ENCODE measurements around the gene FARS2. TPM values are rescaled to one million over a fixed set of nuclear protein-coding genes. Genes with fewer than 3 reads are reported as not detected.

The FARS2 gene
- total and polyA plus RNA-seq, 2 donors (not counting 1 experiment from before 2014, with no cell fraction given) = 11.0 to 18.5 TPM

DNA sequence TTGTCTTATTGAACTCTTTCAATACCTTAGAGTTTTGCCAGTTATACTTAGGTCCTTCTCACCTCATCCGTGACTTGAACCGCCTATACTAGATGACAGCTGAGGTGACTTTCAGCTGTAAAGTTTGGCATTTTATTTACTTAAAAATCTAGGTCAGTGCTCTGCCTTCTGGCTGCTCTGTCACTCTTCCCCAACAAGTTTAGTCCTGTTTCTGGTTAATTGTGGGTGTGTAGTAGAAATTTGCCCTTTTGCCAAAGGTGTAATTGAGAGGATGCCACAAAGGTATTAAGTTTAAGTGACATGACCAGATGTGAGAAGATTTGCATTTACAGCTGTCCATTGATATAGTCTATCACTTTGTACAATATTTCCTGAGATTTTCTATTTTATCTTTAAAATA is 106.2 kb downstream of the FARS2 start:
- Histone ChIP-seq H3K4me2 (ENCODE audit: extremely low read depth, insufficient read depth, low read length) (no peak overlapping the region), H3K9me3 (ENCODE audit: control insufficient read depth, insufficient read depth, low read depth, low read length) (no peaks in the 10 kb centered on the region), H4K20me1 (ENCODE audit: control insufficient read depth, extremely low read depth, insufficient read depth, low read length) (no peaks in the 10 kb centered on the region), H3K36me3 (ENCODE audit: control insufficient read depth, insufficient read depth, low read length) (no peaks in the 10 kb centered on the region), H3K27ac (ENCODE audit: insufficient read depth, low read length) (no peak overlapping the region), H3K27me3 (ENCODE audit: control insufficient read depth, insufficient read depth, low read length) (no peaks in the 10 kb centered on the region), H3K79me2 (ENCODE audit: control insufficient read depth, insufficient read depth, low read length) (no peaks in the 10 kb centered on the region), H2AFZ (ENCODE audit: low read length) (no peak overlapping the region), H3K9ac (ENCODE audit: insufficient read depth, low read length) (no peak overlapping the region), H3K4me1 (ENCODE audit: control insufficient read depth, extremely low read depth, insufficient read depth, low read length) (no peaks in the 10 kb centered on the region), H3K4me3 (replicated peaks in 1 of 4; ENCODE audit: control extremely low read depth in 1 of 4, insufficient read depth in 1 of 4, low read depth in 3 of 4, low read length in 4 of 4) (no peak overlapping the region)
- no peak for TF ChIP-seq EZH2 (IDR thresholded peaks at IDR 0.05; ENCODE audit: low read length, missing control alignments)
- TF ChIP-seq CTCF (conservative IDR thresholded peaks at IDR 0.05 in 1 of 2, IDR thresholded peaks at IDR 0.05 in 1 of 2; ENCODE audit: low read depth in 1 of 2, low read length in 2 of 2) = no peak
- no peak for DNase-seq (ENCODE audit: low read depth in 2 of 2)

DNA sequence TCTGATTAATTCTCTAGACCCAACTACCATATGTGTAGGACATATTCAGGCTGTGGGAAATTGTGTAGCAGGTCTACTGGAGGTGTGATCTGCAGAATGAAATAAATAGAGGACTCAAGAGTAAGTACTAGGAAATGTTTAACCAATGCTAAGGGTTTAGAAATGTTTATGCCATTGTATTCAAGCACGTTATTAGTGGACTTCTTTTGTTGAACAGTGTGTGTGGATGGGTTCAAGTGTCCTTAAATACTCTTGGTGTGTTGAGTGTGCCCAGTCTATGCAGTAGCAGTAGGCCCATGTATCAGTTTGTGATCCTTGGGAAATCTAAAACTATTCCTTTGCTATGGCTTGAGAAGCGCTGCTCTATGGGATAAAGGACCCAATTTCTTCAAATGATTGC is 112.1 kb downstream of the FARS2 start:
- Histone ChIP-seq H3K4me3 (replicated peaks in 1 of 4; ENCODE audit: control extremely low read depth in 1 of 4, insufficient read depth in 1 of 4, low read depth in 3 of 4, low read length in 4 of 4) (no peak overlapping the region), H2AFZ (ENCODE audit: low read length) (no peak overlapping the region), H4K20me1 (ENCODE audit: control insufficient read depth, extremely low read depth, insufficient read depth, low read length) (no peaks in the 10 kb centered on the region), H3K79me2 (ENCODE audit: control insufficient read depth, insufficient read depth, low read length) (no peaks in the 10 kb centered on the region), H3K27ac (ENCODE audit: insufficient read depth, low read length) (no peak overlapping the region), H3K36me3 (ENCODE audit: control insufficient read depth, insufficient read depth, low read length) (no peaks in the 10 kb centered on the region), H3K9ac (ENCODE audit: insufficient read depth, low read length) (no peak overlapping the region), H3K9me3 (ENCODE audit: control insufficient read depth, insufficient read depth, low read depth, low read length) (no peaks in the 10 kb centered on the region), H3K4me2 (ENCODE audit: extremely low read depth, insufficient read depth, low read length) (no peak overlapping the region), H3K27me3 (ENCODE audit: control insufficient read depth, insufficient read depth, low read length) (no peaks in the 10 kb centered on the region), H3K4me1 (ENCODE audit: control insufficient read depth, extremely low read depth, insufficient read depth, low read length) (no peaks in the 10 kb centered on the region)
- no peak for DNase-seq (ENCODE audit: low read depth in 2 of 2)
- no peak for TF ChIP-seq CTCF (conservative IDR thresholded peaks at IDR 0.05 in 1 of 2, IDR thresholded peaks at IDR 0.05 in 1 of 2; ENCODE audit: low read depth in 1 of 2, low read length in 2 of 2)
- no peak for TF ChIP-seq EZH2 (IDR thresholded peaks at IDR 0.05; ENCODE audit: low read length, missing control alignments)

DNA sequence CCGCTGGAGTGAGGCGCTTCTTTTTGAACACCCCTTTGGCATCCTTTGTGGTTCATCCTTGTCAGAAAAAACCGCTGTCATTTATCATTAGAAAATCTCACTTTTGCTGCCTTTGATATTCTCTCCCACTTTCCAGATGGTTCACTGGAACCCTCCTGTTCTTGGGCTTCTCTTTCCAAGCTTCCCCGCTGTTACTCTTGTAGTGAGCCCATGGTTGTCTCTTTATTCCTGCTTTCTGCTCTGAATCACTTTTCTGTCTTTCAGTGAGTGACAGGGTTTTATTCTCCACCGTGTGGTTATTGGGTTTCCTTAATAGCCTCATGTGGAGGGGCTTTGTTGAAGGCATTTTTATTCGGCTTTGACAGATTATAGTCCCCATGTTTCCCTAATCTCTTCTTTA is 117.0 kb downstream of the FARS2 start:
- no peak overlapping the region for H3K9ac ChIP-seq (ENCODE audit: insufficient read depth, low read length)
- no peak overlapping the region for H3K4me3 ChIP-seq (replicated peaks in 1 of 4; ENCODE audit: control extremely low read depth in 1 of 4, insufficient read depth in 1 of 4, low read depth in 3 of 4, low read length in 4 of 4)
- no peak for DNase-seq (ENCODE audit: low read depth in 2 of 2)
- no peaks in the 10 kb centered on the region for H3K4me1 ChIP-seq (ENCODE audit: control insufficient read depth, extremely low read depth, insufficient read depth, low read length)
- no peaks in the 10 kb centered on the region for H3K27me3 ChIP-seq (ENCODE audit: control insufficient read depth, insufficient read depth, low read length)
- H3K36me3 ChIP-seq (ENCODE audit: control insufficient read depth, insufficient read depth, low read length) = no peaks in the 10 kb centered on the region
- no peaks in the 10 kb centered on the region for H3K9me3 ChIP-seq (ENCODE audit: control insufficient read depth, insufficient read depth, low read depth, low read length)
- no peaks in the 10 kb centered on the region for H3K79me2 ChIP-seq (ENCODE audit: control insufficient read depth, insufficient read depth, low read length)
- no peaks in the 10 kb centered on the region for H4K20me1 ChIP-seq (ENCODE audit: control insufficient read depth, extremely low read depth, insufficient read depth, low read length)
- H3K4me2 ChIP-seq (ENCODE audit: extremely low read depth, insufficient read depth, low read length) = no peak overlapping the region
- H2AFZ ChIP-seq (ENCODE audit: low read length) = no peak overlapping the region
- H3K27ac ChIP-seq (ENCODE audit: insufficient read depth, low read length) = no peak overlapping the region
- TF ChIP-seq CTCF (conservative IDR thresholded peaks at IDR 0.05 in 1 of 2, IDR thresholded peaks at IDR 0.05 in 1 of 2; ENCODE audit: low read depth in 1 of 2, low read length in 2 of 2) (no peak), EZH2 (IDR thresholded peaks at IDR 0.05; ENCODE audit: low read length, missing control alignments) (no peak)

Measured in fibroblast of lung (primary cell).